MM.1S (cell line): ENCODE measurements around the gene DUS3L.

Experiments used
- DNase-seq: peaks from one replicate; pipeline ENCODE4 v3.0.0-alpha.2; 2015
- H2AFZ ChIP-seq: fragments of 300-600 bp; sonication (generic); 2 replicates; pipeline ENCODE4 v1.6.0; 2016; ENCODE audit warnings: antibody characterized with exemption, low read length
- H3F3A ChIP-seq: fragments of 300-600 bp; sonication (generic); 2 replicates; pipeline ENCODE4 v1.6.1; 2016; ENCODE audit warnings: mild to moderate bottlenecking, antibody characterized with exemption, low read length, moderate library complexity, mixed read lengths; ENCODE audit not compliant: insufficient read depth
- H3K27ac ChIP-seq: fragments of 300-600 bp; sonication (generic); 2 replicates; pipeline ENCODE4 v1.5.1; 2016; ENCODE audit warnings: mild to moderate bottlenecking, low read length
- H3K27me3 ChIP-seq: fragments of 300-600 bp; sonication (generic); replicated peaks from 2 replicates; pipeline ENCODE4 v1.6.0; 2016; ENCODE audit warnings: low read length; ENCODE audit not compliant: insufficient read depth
- H3K36me3 ChIP-seq: fragments of 300-600 bp; sonication (generic); replicated peaks from 2 replicates; pipeline ENCODE4 v1.6.1; 2016; ENCODE audit warnings: mild to moderate bottlenecking, low read length, mixed read lengths; ENCODE audit not compliant: insufficient read depth
- H3K4me1 ChIP-seq: fragments of 300-600 bp; sonication (generic); 2 replicates; pipeline ENCODE4 v1.6.1; 2016; ENCODE audit warnings: low read length, mixed read lengths
- H3K4me2 ChIP-seq: fragments of 300-600 bp; sonication (generic); 2 replicates; pipeline ENCODE4 v1.6.0; 2016; ENCODE audit warnings: low read depth, low read length
- H3K4me3 ChIP-seq: fragments of 300-600 bp; sonication (generic); 2 replicates; pipeline ENCODE4 v1.5.1; 2016; ENCODE audit warnings: low read length, mixed read lengths
- H3K79me2 ChIP-seq: fragments of 300-600 bp; sonication (generic); 2 replicates; pipeline ENCODE4 v1.6.1; 2016; ENCODE audit warnings: mixed run types, low read length, mixed read lengths
- H3K9ac ChIP-seq: fragments of 300-600 bp; sonication (generic); 2 replicates; pipeline ENCODE4 v1.6.1; 2016; ENCODE audit warnings: low read length, mixed read lengths
- H3K9me2 ChIP-seq: fragments of 300-600 bp; sonication (generic); replicated peaks from 2 replicates; pipeline ENCODE4 v1.6.1; 2016; ENCODE audit warnings: mild to moderate bottlenecking, low read length, mixed read lengths; ENCODE audit not compliant: insufficient read depth
- H3K9me3 ChIP-seq: fragments of 300-600 bp; sonication (generic); replicated peaks from 2 replicates; pipeline ENCODE4 v1.6.1; 2016; ENCODE audit warnings: mild to moderate bottlenecking, low read length, mixed read lengths; ENCODE audit not compliant: insufficient read depth
- H4K20me1 ChIP-seq: fragments of 300-600 bp; sonication (generic); 2 replicates; pipeline ENCODE4 v1.6.1; 2016; ENCODE audit warnings: mild to moderate bottlenecking, low read length, moderate library complexity, mixed read lengths; ENCODE audit not compliant: insufficient read depth
- CTCF ChIP-seq: fragments of 300-600 bp; sonication (generic); IDR thresholded peaks from 2 replicates; pipeline ENCODE4 v1.5.1; 2016; ENCODE audit warnings: antibody characterized with exemption, low read length, mixed read lengths
- EZH2 ChIP-seq: fragments of 300-600 bp; sonication (generic); optimal IDR thresholded peaks from 2 replicates; pipeline ENCODE3; 2017; ENCODE audit warnings: low read depth, mild to moderate bottlenecking, antibody characterized with exemption, low read length, mixed read lengths
- EZH2phosphoT487 ChIP-seq: fragments of 300-600 bp; sonication (generic); IDR thresholded peaks from 2 replicates; pipeline ENCODE4 v1.6.1; 2018; ENCODE audit warnings: antibody characterized with exemption, low read length

The DUS3L gene

GRCh38 chr19:5767949-5768348 lies 23.0 kb downstream of the DUS3L start:
- no peak for DNase-seq
- Histone ChIP-seq H3K4me1 (no peaks in the 10 kb centered on the region), H3K27ac (no peak overlapping the region), H3K79me2 (no peaks in the 10 kb centered on the region), H2AFZ (no peak overlapping the region), H3K27me3 (peaks cover 67% of the 10 kb centered on the region), H4K20me1 (no peaks in the 10 kb centered on the region), H3K9ac (no peak overlapping the region), H3K4me2 (no peak overlapping the region), H3F3A (no peaks in the 10 kb centered on the region), H3K4me3 (no peak overlapping the region), H3K9me2 (no peaks in the 10 kb centered on the region), H3K9me3 (no peaks in the 10 kb centered on the region), H3K36me3 (no peaks in the 10 kb centered on the region)
- TF ChIP-seq EZH2phosphoT487, result no peak
- no peak for TF ChIP-seq CTCF

GRCh38 chr19:5765220-5765619 lies 25.7 kb downstream of the DUS3L start:
- Histone ChIP-seq H3K27me3 (peaks cover 66% of the 10 kb centered on the region), H3K4me1 (no peaks in the 10 kb centered on the region), H3K4me2 (no peak overlapping the region), H2AFZ (no peak overlapping the region), H3K4me3 (no peak overlapping the region), H4K20me1 (no peaks in the 10 kb centered on the region), H3F3A (no peaks in the 10 kb centered on the region), H3K9me2 (no peaks in the 10 kb centered on the region), H3K27ac (no peak overlapping the region), H3K9me3 (no peaks in the 10 kb centered on the region), H3K36me3 (no peaks in the 10 kb centered on the region), H3K79me2 (no peaks in the 10 kb centered on the region), H3K9ac (no peak overlapping the region)
- TF ChIP-seq EZH2phosphoT487 (no peak), EZH2 (no peak), CTCF (no peak)
- DNase-seq, result no peak

- Histone ChIP-seq H3K9ac (no peak overlapping the region), H3K9me3 (no peaks in the 10 kb centered on the region), H2AFZ (no peak overlapping the region), H3K4me2 (no peak overlapping the region), H3K27me3 (peaks cover 85% of the 10 kb centered on the region), H3F3A (no peaks in the 10 kb centered on the region), H3K9me2 (no peaks in the 10 kb centered on the region), H3K27ac (no peak overlapping the region), H3K4me3 (no peak overlapping the region), H4K20me1 (no peaks in the 10 kb centered on the region), H3K79me2 (no peaks in the 10 kb centered on the region), H3K4me1 (no peaks in the 10 kb centered on the region), H3K36me3 (no peaks in the 10 kb centered on the region)
- DNase-seq, result no peak
- TF ChIP-seq EZH2 (no peak), EZH2phosphoT487 (no peak), CTCF (no peak)
Observed at GRCh38 chr19:5762608-5763217, 28.2 kb downstream of the DUS3L start.
